GM12872 (cell line): ENCODE results near the gene OR1J2.
A peak's percentile ranks its signal among the peaks of the same experiment; 100 is the strongest.

Experiments
- TF ChIP-seq, protein P1 (sequence below): IDR thresholded peaks from 3 replicates; pipeline ENCODE4 v1.5.1; 2011; ENCODE audit warnings: low read depth, mild to moderate bottlenecking, low read length, moderate library complexity; ENCODE audit not compliant: insufficient read depth

The OR1J2 gene, protein sequence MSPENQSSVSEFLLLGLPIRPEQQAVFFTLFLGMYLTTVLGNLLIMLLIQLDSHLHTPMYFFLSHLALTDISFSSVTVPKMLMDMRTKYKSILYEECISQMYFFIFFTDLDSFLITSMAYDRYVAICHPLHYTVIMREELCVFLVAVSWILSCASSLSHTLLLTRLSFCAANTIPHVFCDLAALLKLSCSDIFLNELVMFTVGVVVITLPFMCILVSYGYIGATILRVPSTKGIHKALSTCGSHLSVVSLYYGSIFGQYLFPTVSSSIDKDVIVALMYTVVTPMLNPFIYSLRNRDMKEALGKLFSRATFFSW

GRCh38 chr9:122510502-122510901, at the start of gene OR1J2:
Gene OR1J2 (plus strand): TSS chr9:122510802. CDS start chr9:122510802, 0 bp downstream.
- TF ChIP-seq, protein P1, sequence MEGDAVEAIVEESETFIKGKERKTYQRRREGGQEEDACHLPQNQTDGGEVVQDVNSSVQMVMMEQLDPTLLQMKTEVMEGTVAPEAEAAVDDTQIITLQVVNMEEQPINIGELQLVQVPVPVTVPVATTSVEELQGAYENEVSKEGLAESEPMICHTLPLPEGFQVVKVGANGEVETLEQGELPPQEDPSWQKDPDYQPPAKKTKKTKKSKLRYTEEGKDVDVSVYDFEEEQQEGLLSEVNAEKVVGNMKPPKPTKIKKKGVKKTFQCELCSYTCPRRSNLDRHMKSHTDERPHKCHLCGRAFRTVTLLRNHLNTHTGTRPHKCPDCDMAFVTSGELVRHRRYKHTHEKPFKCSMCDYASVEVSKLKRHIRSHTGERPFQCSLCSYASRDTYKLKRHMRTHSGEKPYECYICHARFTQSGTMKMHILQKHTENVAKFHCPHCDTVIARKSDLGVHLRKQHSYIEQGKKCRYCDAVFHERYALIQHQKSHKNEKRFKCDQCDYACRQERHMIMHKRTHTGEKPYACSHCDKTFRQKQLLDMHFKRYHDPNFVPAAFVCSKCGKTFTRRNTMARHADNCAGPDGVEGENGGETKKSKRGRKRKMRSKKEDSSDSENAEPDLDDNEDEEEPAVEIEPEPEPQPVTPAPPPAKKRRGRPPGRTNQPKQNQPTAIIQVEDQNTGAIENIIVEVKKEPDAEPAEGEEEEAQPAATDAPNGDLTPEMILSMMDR, result no peak

DNA sequence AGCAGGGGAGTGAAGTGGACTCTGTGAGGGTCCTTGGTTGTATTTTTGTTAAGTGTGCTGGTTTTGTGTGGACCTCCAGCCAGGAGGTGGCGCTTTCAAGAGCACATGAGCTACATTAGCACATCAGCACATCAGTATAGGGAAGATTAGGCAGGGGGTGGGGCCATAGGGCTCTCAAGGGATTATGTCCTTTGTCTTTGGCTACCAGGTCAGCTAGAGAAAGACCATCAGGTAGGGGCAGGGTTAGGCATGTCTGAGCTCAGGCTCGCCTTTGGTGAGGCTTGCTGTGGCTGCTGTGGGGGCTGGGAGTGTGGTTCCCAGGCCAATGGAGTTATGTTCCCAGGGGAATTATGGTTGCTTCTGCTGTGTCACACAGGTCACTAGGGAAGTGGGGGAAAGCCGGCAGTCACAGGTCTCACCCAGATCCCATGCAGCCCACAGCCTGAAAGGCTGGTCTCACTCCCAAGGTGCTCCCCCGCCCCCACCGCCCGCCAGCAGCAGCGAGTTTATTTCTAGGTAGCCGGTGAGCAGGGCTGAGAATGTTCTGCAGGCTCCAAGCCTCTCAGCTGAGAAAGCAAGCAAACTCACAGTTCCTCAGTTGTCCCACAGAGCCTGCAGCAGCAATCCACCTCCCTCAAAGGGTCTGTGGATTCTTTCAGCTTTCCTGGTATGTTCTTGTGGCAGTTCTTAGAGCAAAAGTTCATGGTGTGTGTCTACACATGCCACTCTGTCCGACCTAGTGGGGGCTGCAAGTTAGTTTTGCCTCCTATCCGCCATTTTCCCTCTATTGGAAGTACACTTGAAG, 46.6 kb upstream of the OR1J2 start:
- TF ChIP-seq, protein P1, result peak; percentile 22; the same call in 2 of the 3 replicates

DNA sequence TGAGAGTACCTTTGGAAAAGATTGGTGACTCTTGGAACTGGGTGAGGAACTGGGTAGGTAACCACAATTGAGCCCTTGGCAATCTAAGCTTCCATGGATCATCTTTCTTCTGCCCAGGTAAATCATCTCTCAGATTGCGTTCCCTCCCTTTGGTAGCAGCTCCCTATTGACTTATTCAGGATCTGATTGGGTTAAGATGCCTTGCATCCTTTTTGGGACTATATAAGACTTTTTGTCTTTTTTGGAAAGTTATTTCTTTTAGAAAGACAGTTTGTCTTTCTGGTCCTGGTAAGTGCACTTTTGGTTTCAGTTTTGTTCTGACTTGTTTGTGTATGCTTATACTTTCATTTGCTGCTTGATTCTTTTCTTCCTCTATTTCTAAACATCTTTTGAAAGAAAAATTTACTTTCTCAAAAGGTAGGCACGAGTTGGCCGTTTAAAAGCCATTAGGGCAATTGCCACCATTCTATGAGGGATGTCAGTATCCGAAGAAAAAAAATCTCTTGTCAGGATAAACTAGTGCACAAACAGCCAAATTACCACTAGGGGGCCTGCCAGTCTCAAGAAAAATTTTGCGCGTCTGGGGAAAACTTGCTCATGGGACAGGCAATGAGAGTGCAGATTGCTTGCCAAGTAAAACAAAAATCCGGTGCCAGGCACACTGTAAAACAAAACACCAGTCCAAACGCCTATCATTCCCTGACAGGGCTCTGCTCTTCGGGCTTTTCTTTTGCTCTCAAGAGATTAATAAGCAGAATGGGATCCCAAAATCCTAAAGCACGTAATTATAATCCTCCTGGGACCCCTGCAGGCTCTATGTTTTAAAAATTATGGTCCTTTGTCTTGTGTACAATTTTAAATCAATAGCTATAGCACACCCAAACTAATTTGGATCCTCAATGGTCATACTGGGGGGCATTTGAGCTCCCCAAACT, 45.7 kb upstream of the OR1J2 start:
- TF ChIP-seq, protein P1, result peak; percentile 82

GRCh38 chr9:122466456-122466855, 44.1 kb upstream of the OR1J2 start:
- TF ChIP-seq, protein P1, result no peak

DNA sequence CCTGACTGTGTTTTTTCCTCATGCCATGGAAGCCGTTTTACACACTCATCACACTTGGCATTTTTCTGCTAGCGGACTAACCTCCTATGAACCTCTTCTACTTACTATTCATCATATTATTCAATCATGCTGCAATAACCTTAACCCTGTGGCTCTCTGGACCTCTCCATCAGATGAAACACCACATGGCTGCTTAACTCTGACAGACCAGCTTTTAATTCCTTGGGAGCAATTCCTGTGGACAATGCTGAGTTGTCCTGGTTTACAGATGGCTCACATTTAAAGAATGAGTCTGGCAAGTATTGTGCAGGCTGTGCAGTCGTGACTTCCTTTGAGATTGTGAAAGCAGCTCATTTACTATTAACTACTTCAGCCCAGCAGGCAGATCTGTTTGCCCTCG, 41.9 kb upstream of the OR1J2 start:
- TF ChIP-seq, protein P1, result no peak

DNA sequence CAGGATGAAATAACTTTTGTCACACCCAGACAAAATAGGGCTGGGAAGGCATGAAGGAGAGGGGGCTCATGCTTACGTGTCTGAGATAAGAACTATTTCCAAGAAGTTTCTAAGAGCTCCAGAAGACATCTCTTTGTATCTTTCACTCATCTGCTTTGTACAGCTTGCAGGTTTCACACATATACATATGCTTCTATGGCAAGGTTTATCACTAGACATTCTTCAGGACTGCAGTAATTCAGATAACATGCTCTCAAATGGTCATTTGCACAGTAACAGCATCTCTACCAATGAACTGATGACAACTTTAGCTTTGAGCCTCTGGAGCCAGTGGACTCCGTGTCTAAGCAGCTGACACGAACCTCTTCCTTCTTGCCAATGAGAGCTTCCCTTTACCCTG, 36.0 kb upstream of the OR1J2 start:
- TF ChIP-seq, protein P1, result no peak
